Measurements from ENCODE around the gene HMGXB4. TPM values are rescaled to one million over a fixed set of nuclear protein-coding genes. Genes with fewer than 3 reads are reported as not detected.

HMGXB4 gene
- total and polyA plus RNA-seq, 2 of the 8 experiments (the other 6 are each of a cell fraction or from before 2014, with no cell fraction given): 20.9 to 41.3 TPM

DNA sequence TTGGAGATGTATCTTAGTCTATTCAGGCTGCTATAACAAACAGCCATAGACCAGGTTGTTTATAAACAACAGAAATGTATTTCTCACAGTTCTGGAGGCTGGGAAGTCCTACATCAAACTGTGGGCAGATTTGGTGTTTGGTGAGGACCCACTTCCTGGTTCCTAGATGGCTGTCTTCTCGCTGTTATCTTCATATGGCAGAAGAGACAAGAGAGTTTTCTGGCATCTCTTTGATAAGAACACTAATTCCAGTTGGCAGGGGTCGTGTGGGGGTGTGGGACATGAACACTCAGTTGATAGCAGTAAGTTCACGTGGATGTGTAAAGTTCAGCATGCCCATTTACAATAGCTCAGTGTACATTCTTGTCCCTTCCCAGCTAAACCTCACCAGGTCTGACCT lies 41.3 kb upstream of the HMGXB4 start (continued):
- TF ChIP-seq BCL11A (IDR thresholded peaks at IDR 0.05; ENCODE audit: low read depth in 2 of 2, low read length in 2 of 2) (no peak), EP300 (IDR thresholded peaks at IDR 0.05; ENCODE audit: borderline replicate concordance in 1 of 2, low read depth in 2 of 2, low read length in 2 of 2) (no peak)

Measured in H1 (cell line).